OCI-LY7 (cell line): Measurements from ENCODE around the gene AURKB. TPM values are rescaled to one million over a fixed set of nuclear protein-coding genes. Genes with fewer than 3 reads are reported as not detected.

Experiments used
- BruUV-seq: library from RNA; stranded (reverse); fragments of 400-500 nt; replicated peaks from 2 replicates; lab custom pipeline; 2021; lab: Mats Ljungman, UMichigan
- CTCF ChIA-PET: fragments of 300-600 bp; sonication (Branson Sonifier 250); formaldehyde crosslinking; loops from one replicate; lab custom pipeline; 2022; ENCODE audit warnings: antibody characterized with exemption; ENCODE audit not compliant: unreplicated experiment; lab: Charles Lee
- POLR2A ChIA-PET: fragments of 300-600 bp; sonication (Branson Sonifier 250); formaldehyde crosslinking; loops from one replicate; lab custom pipeline; 2022; ENCODE audit warnings: antibody characterized with exemption; lab: Charles Lee
- DNase-seq: peaks from one replicate; pipeline ENCODE4 v3.0.0-alpha.2; 2015; ENCODE audit warnings: low spot score
- H2AFZ ChIP-seq: fragments of 200-600 bp; sonication (generic), shearing (Covaris generic); 2 replicates; pipeline ENCODE4 v1.6.1; 2014; ENCODE audit warnings: mild to moderate bottlenecking, antibody characterized with exemption, low read length, moderate library complexity
- H3K27ac ChIP-seq: fragments of 200-600 bp; sonication (generic); 2 replicates; pipeline ENCODE4 v1.5.1; 2014; ENCODE audit warnings: mixed run types, low read depth, mild to moderate bottlenecking, moderate library complexity, low read length, inconsistent platforms; ENCODE audit not compliant: poor library complexity, severe bottlenecking
- H3K36me3 ChIP-seq: fragments of 200-600 bp; sonication (generic); 2 replicates; pipeline ENCODE4 v1.6.1; 2014; ENCODE audit warnings: mild to moderate bottlenecking, antibody characterized with exemption, low read length, moderate library complexity, mixed read lengths; ENCODE audit not compliant: insufficient read depth
- H3K4me1 ChIP-seq: fragments of 200-600 bp; sonication (generic); 2 replicates; pipeline ENCODE4 v1.5.1; 2014; ENCODE audit warnings: mild to moderate bottlenecking, low read length; ENCODE audit not compliant: insufficient read depth, poor library complexity, severe bottlenecking
- H3K4me2 ChIP-seq: fragments of 200-600 bp; sonication (generic); 2 replicates; pipeline ENCODE4 v1.6.1; 2014; ENCODE audit warnings: mild to moderate bottlenecking, low read length
- H3K4me3 ChIP-seq: fragments of 200-600 bp; sonication (generic); 2 replicates; pipeline ENCODE4 v1.5.1; 2014; ENCODE audit warnings: mild to moderate bottlenecking, low read depth, low read length; ENCODE audit not compliant: poor library complexity, severe bottlenecking
- H3K79me2 ChIP-seq: fragments of 200-600 bp; sonication (generic); 2 replicates; pipeline ENCODE4 v1.6.1; 2016; ENCODE audit warnings: low read depth, mild to moderate bottlenecking, low read length, moderate library complexity, mixed read lengths; ENCODE audit not compliant: insufficient read depth
- H3K9me2 ChIP-seq: fragments of 200-600 bp; sonication (generic); 2 replicates; pipeline ENCODE4 v1.6.1; 2016; ENCODE audit warnings: mild to moderate bottlenecking, low read length, mixed read lengths; ENCODE audit not compliant: insufficient read depth
- H3K9me3 ChIP-seq: fragments of 200-600 bp; sonication (generic); 2 replicates; pipeline ENCODE4 v1.6.1; 2014; ENCODE audit warnings: mild to moderate bottlenecking, mixed run types, low read length, mixed read lengths
- H4K20me1 ChIP-seq: fragments of 200-600 bp; sonication (generic); 2 replicates; pipeline ENCODE4 v1.6.1; 2014; ENCODE audit warnings: mild to moderate bottlenecking, antibody characterized with exemption, low read length, moderate library complexity, mixed read lengths; ENCODE audit not compliant: insufficient read depth
- CTCF ChIP-seq: fragments of 200-600 bp; sonication (generic); conservative IDR thresholded peaks from 2 replicates; pipeline ENCODE4 v1.5.1; 2014; ENCODE audit warnings: mild to moderate bottlenecking, antibody characterized with exemption, low read length, moderate library complexity, mixed read lengths
- EZH2phosphoT487 ChIP-seq: fragments of 200-600 bp; sonication (generic); IDR thresholded peaks from 2 replicates; pipeline ENCODE4 v1.6.1; 2018; ENCODE audit warnings: low read depth, borderline replicate concordance, mild to moderate bottlenecking, mixed run types, antibody characterized with exemption, low read length, moderate library complexity, mixed read lengths
- intact Hi-C: fragments of 100-400 bp; cut with micrococcal nuclease; formaldehyde crosslinking; loops from one replicate; pipeline ENCODE4 v1.10.0; 2022; ENCODE audit not compliant: unreplicated experiment
- microRNA-seq: library from miRNA; unstranded; fragments of <30 nt; microRNA quantifications from one replicate; pipeline ENCODE4 v1.2.0, GENCODE V29; 2022; ENCODE audit warnings: borderline replicate concordance
- total RNA-seq, 2 experiments: library from RNA; depleted of rRNA in 1 of 2; stranded (reverse); fragments of >200 nt in 1 of 2; shearing (Covaris generic) in 1 of 2; gene quantifications; 2 replicates each; pipeline ENCODE4 v1.2.3, GENCODE V29; 2014 to 2022

Gene AURKB
- total RNA-seq, 2 experiments from 2014 or later: 283 to 310 TPM

GRCh38 chr17:8155231-8155995 lies 55.0 kb downstream of the AURKB start:
- Histone ChIP-seq H4K20me1 (no peaks in the 10 kb centered on the region; the same call in 1 of the 2 replicates), H3K9me3 (no peaks in the 10 kb centered on the region), H3K4me3 (peak overlapping the region; percentile 75), H3K4me1 (peaks cover 57% of the 10 kb centered on the region), H3K9me2 (no peaks in the 10 kb centered on the region), H3K27ac (peak overlapping the region; percentile 36), H2AFZ (no peak overlapping the region), H3K79me2 (peaks cover 9% of the 10 kb centered on the region; the same call in 1 of the 2 replicates), H3K4me2 (peak overlapping the region; percentile 95), H3K36me3 (peaks cover 18% of the 10 kb centered on the region)
- intact Hi-C loops: loop anchor here (10.0 kb wide), 1 partner anchor 321 kb away; the partner anchor contains the start of gene KDM6B
- ChIA-PET POLR2A (interaction anchor here (0.9 to 1.9 kb wide), 2 partner anchors 18 to 23 kb away, joined by 3 to 18 read pairs; no protein-coding TSS in a partner anchor), CTCF (no interaction called here)
- BruUV-seq: no TSS peak
- no peak for DNase-seq
- no peak for TF ChIP-seq EZH2phosphoT487
- TF ChIP-seq CTCF: no peak

Small RNA genes within 50 kb of the gene (microRNA-seq; reads per million reads assigned to microRNA genes)
- 1,646 reads per million, percentile 85 among the genes with 10 or more reads in this experiment for gene MIR4521

Other genes with a start within 250 kb of the AURKB start
- gene GUCY2D, start 208.0 kb downstream of the AURKB start, total RNA-seq (2014; rRNA removed; shearing (Covaris generic)): not detected in 2 replicates
- not detected in 2 replicates for gene GUCY2D, start 208.0 kb downstream of the AURKB start, total RNA-seq (2022)
- not detected in 2 replicates for gene ALOX15B, start 171.5 kb downstream of the AURKB start, total RNA-seq (2014; rRNA removed; shearing (Covaris generic))
- not detected in 2 replicates for gene ALOX15B, start 171.5 kb downstream of the AURKB start, total RNA-seq (2022)
- 2.0 TPM in 1 of 2 replicates, not detected in the other for gene ALOX12B, start 122.9 kb downstream of the AURKB start, total RNA-seq (2014; rRNA removed; shearing (Covaris generic))
- gene ALOX12B, start 122.9 kb downstream of the AURKB start, total RNA-seq (2022): 4.5 and 5.3 TPM in 2 replicates
- gene ALOXE3, start 92.1 kb downstream of the AURKB start, total RNA-seq (2014; rRNA removed; shearing (Covaris generic)): not detected in 2 replicates
- 0.10 TPM in 1 of 2 replicates, not detected in the other for gene ALOXE3, start 92.1 kb downstream of the AURKB start, total RNA-seq (2022)
- gene HES7, start 86.5 kb downstream of the AURKB start, total RNA-seq (2014; rRNA removed; shearing (Covaris generic)): 0.44 and 0.75 TPM in 2 replicates
- 4.6 and 5.8 TPM in 2 replicates for gene HES7, start 86.5 kb downstream of the AURKB start, total RNA-seq (2022)
- gene PER1, start 58.2 kb downstream of the AURKB start, total RNA-seq (2014; rRNA removed; shearing (Covaris generic)): 13.9 and 15.4 TPM in 2 replicates
- gene PER1, start 58.2 kb downstream of the AURKB start, total RNA-seq (2022): 38.0 and 48.0 TPM in 2 replicates
- 10.4 and 21.2 TPM in 2 replicates for gene VAMP2, start 47.6 kb downstream of the AURKB start, total RNA-seq (2014; rRNA removed; shearing (Covaris generic))
- 40.9 and 45.1 TPM in 2 replicates for gene VAMP2, start 47.6 kb downstream of the AURKB start, total RNA-seq (2022)
- gene TMEM107, start 34.2 kb downstream of the AURKB start, total RNA-seq (2014; rRNA removed; shearing (Covaris generic)): 34.6 and 57.0 TPM in 2 replicates
- gene TMEM107, start 34.2 kb downstream of the AURKB start, total RNA-seq (2022): 43.9 and 45.4 TPM in 2 replicates
- 13.9 and 14.3 TPM in 2 replicates for gene BORCS6, start 20.4 kb downstream of the AURKB start, total RNA-seq (2014; rRNA removed; shearing (Covaris generic))
- gene BORCS6, start 20.4 kb downstream of the AURKB start, total RNA-seq (2022): 12.0 and 12.7 TPM in 2 replicates
- 36.2 and 50.3 TPM in 2 replicates for gene CTC1, start 37.5 kb upstream of the AURKB start, total RNA-seq (2014; rRNA removed; shearing (Covaris generic))
- gene CTC1, start 37.5 kb upstream of the AURKB start, total RNA-seq (2022): 97.6 and 122 TPM in 2 replicates
- 114 and 122 TPM in 2 replicates for gene PFAS, start 38.7 kb upstream of the AURKB start, total RNA-seq (2014; rRNA removed; shearing (Covaris generic))
- 170 and 180 TPM in 2 replicates for gene PFAS, start 38.7 kb upstream of the AURKB start, total RNA-seq (2022)
- 30.6 and 32.2 TPM in 2 replicates for gene RANGRF, start 78.1 kb upstream of the AURKB start, total RNA-seq (2014; rRNA removed; shearing (Covaris generic))
- gene RANGRF, start 78.1 kb upstream of the AURKB start, total RNA-seq (2022): 43.3 and 46.7 TPM in 2 replicates
- 3.9 and 4.5 TPM in 2 replicates for gene SLC25A35, start 84.8 kb upstream of the AURKB start, total RNA-seq (2014; rRNA removed; shearing (Covaris generic))
- 23.8 and 27.8 TPM in 2 replicates for gene SLC25A35, start 84.8 kb upstream of the AURKB start, total RNA-seq (2022)
- gene ARHGEF15, start 99.7 kb upstream of the AURKB start, total RNA-seq (2014; rRNA removed; shearing (Covaris generic)): not detected in 2 replicates
- gene ARHGEF15, start 99.7 kb upstream of the AURKB start, total RNA-seq (2022): not detected in 2 replicates
- not detected in 2 replicates for gene ODF4, start 129.3 kb upstream of the AURKB start, total RNA-seq (2014; rRNA removed; shearing (Covaris generic))
- not detected in 2 replicates for gene ODF4, start 129.3 kb upstream of the AURKB start, total RNA-seq (2022)
- gene RPL26, start 172.6 kb upstream of the AURKB start, total RNA-seq (2014; rRNA removed; shearing (Covaris generic)): 4,013 and 5,038 TPM in 2 replicates
- gene RPL26, start 172.6 kb upstream of the AURKB start, total RNA-seq (2022): 3,139 and 3,331 TPM in 2 replicates
- 0.06 TPM in 1 of 2 replicates, not detected in the other for gene RNF222, start 187.3 kb upstream of the AURKB start, total RNA-seq (2014; rRNA removed; shearing (Covaris generic))
- 0.15 TPM in 2 replicates for gene RNF222, start 187.3 kb upstream of the AURKB start, total RNA-seq (2022)
- 37.9 and 40.0 TPM in 2 replicates for gene NDEL1, start 225.3 kb upstream of the AURKB start, total RNA-seq (2014; rRNA removed; shearing (Covaris generic))
- 65.7 and 69.9 TPM in 2 replicates for gene NDEL1, start 225.3 kb upstream of the AURKB start, total RNA-seq (2022)